Psoas muscle (tissue), 8 donors: ENCODE results near the gene TRAPPC5. TPM values are rescaled to one million over a fixed set of nuclear protein-coding genes. Genes with fewer than 3 reads are reported as not detected.
A peak's percentile ranks its signal among the peaks of the same experiment; 100 is the strongest.

Source experiments
- ATAC-seq, 4 donors: fragments of 200-7000 bp; cut with Tn5 transposase; one replicate each; pipeline ENCODE4 v1.9.1; 2020; ENCODE audit warnings: moderate library complexity in 3 of 4, mild to moderate bottlenecking in 2 of 4
- DNase-seq, 2 donors: peaks; one replicate each; pipeline ENCODE4 v3.0.0-alpha.2; 2020
- H3K27ac ChIP-seq: fragments of 200-600 bp; one replicate; pipeline ENCODE4 v1.8.0; 2022
- H3K27me3 ChIP-seq, 3 donors: fragments of 200-600 bp in 1 of 3; one replicate each; pipeline versions ENCODE4 v1.6.1 to v1.8.0; 2013 to 2022; ENCODE audit warnings: low read length in 2 of 3, mild to moderate bottlenecking in 2 of 3, moderate library complexity in 1 of 3; ENCODE audit not compliant: insufficient read depth in 3 of 3
- H3K36me3 ChIP-seq, 2 donors: fragments of 200-600 bp in 1 of 2; one replicate each; pipeline versions ENCODE4 v1.6.1 to v1.8.0; 2013 to 2022; ENCODE audit warnings: low read depth in 1 of 2, mild to moderate bottlenecking in 1 of 2, moderate library complexity in 1 of 2; ENCODE audit not compliant: insufficient read depth in 1 of 2
- H3K4me1 ChIP-seq: fragments of 200-600 bp; one replicate; pipeline ENCODE4 v1.8.0; 2022
- H3K4me3 ChIP-seq: fragments of 200-600 bp; one replicate; pipeline ENCODE4 v1.8.0; 2022; ENCODE audit warnings: mild to moderate bottlenecking
- H3K9me3 ChIP-seq: fragments of 200-600 bp; one replicate; pipeline ENCODE4 v1.8.0; 2022
- CTCF ChIP-seq: fragments of 200-600 bp; IDR thresholded peaks from one replicate; pipeline ENCODE4 v1.8.0; 2022; ENCODE audit warnings: antibody characterized with exemption
- WGBS, 3 donors: extraction: QIAGEN DNeasy Blood & Tissue Kit; methylation state at CpG; one replicate each; pipeline versions ENCODE4 v1.1.6 to v1.1.7; 2013; 5-methylcytosine and 5-hydroxymethylcytosine counted together
- intact Hi-C, 2 donors: fragments of 100-400 bp; cut with DNase I; formaldehyde crosslinking; loops; one replicate each; pipeline versions ENCODE4 v1.11.0 to v1.14.2; 2022
- polyA plus RNA-seq, 3 donors: library from polyadenylated mRNA; stranded (reverse); fragments of 200-250 nt; gene quantifications; one replicate each; pipeline ENCODE4 v1.2.3, GENCODE V29; 2013
- total RNA-seq, 4 donors: library from RNA; stranded (reverse); fragmentation: NEBNext Ultra II Directional in 2 of 4; extraction: Animal tissue kit (Norgen Biotek cat#: 25700) in 2 of 4; gene quantifications; one replicate each; pipeline versions ENCODE4 v1.2.1 to v1.2.4, GENCODE V29; 2021 to 2023
- donor health status: healthy with polysubstance abuse.
- donor health status: DM: no; HTN: no; CAD: no; lungs with moderate emphysema.
- donor health status: Bipolar disorder and iron deficiency.
- donor health status: healthy.
- donor health status: DM: yes; HTN: yes; CAD: no.
- donor health status: DM: no; HTN: no; CAD: no.
- donor health status: DM: no; HTN: no; CAD: no.
- donor health status: DM: yes; HTN: yes; CAD: no.

TRAPPC5 gene
- total and polyA plus RNA-seq, 7 donors: 40.6 to 164 (median 101) TPM

- intact Hi-C loops: no loop called here
- no peak for TF ChIP-seq CTCF
- H3K9me3 ChIP-seq: no peaks in the 10 kb centered on the region
- H3K27ac ChIP-seq: no peak overlapping the region
- peaks cover 0 to 22% (median 3%) of the 10 kb centered on the region in 3 donors for H3K27me3 ChIP-seq
- H3K4me1 ChIP-seq: no peaks in the 10 kb centered on the region
- H3K4me3 ChIP-seq: no peak overlapping the region
- no peaks in the 10 kb centered on the region for H3K36me3 ChIP-seq
- DNase-seq (peak in 1 of 2 donors; percentile 63), ATAC-seq (no peak)
- WGBS, 3 donors: 48 to 54% (median 48%) methylated on average over 24 of the region's 24 CpGs
These were observed 25.0 kb downstream of the TRAPPC5 start for GRCh38 chr19:7705387-7706187.

- TF ChIP-seq CTCF: no peak
- H3K36me3 ChIP-seq: no peaks in the 10 kb centered on the region
- intact Hi-C loops: no loop called here
- H3K27me3 ChIP-seq: peaks cover 0 to 14% (median 3%) of the 10 kb centered on the region in 3 donors
- no peaks in the 10 kb centered on the region for H3K9me3 ChIP-seq
- ATAC-seq: no peak
- H3K27ac ChIP-seq: no peak overlapping the region
- 67 to 74% (median 70%) methylated on average over 14 of the region's 14 CpGs for WGBS, 3 donors
- H3K4me1 ChIP-seq: no peaks in the 10 kb centered on the region
- H3K4me3 ChIP-seq: no peak overlapping the region
- no peak for DNase-seq
These were observed 25.7 kb downstream of the TRAPPC5 start for GRCh38 chr19:7706188-7706954.

- Histone ChIP-seq H3K27ac (no peak overlapping the region), H3K4me1 (no peaks in the 10 kb centered on the region), H3K9me3 (no peaks in the 10 kb centered on the region), H3K36me3 (no peaks in the 10 kb centered on the region), H3K27me3 (peaks cover 0 to 11% (median 3%) of the 10 kb centered on the region in 3 donors), H3K4me3 (no peak overlapping the region)
- no peak for DNase-seq
- no peak for ATAC-seq
- no peak for TF ChIP-seq CTCF
- intact Hi-C loops: no loop called here
- 37 to 53% (median 45%) methylated on average over 8 of the region's 8 CpGs for WGBS, 3 donors
These were observed 26.4 kb downstream of the TRAPPC5 start for GRCh38 chr19:7706955-7707456.

- intact Hi-C loops: no loop called here
- 62 to 72% (median 67%) methylated on average over 9 to 10 of the region's 10 CpGs for WGBS, 3 donors
- H3K27me3 ChIP-seq: peaks cover 0 to 3% (median 0%) of the 10 kb centered on the region in 3 donors
- no peak for TF ChIP-seq CTCF
- no peak for DNase-seq
- no peak for ATAC-seq
- H3K4me1 ChIP-seq: no peaks in the 10 kb centered on the region
- no peaks in the 10 kb centered on the region for H3K9me3 ChIP-seq
- H3K4me3 ChIP-seq: no peak overlapping the region
- H3K27ac ChIP-seq: no peak overlapping the region
- H3K36me3 ChIP-seq: no peaks in the 10 kb centered on the region
These were observed 29.4 kb downstream of the TRAPPC5 start for GRCh38 chr19:7709932-7710460.
